Stimulated activated CD8-positive, alpha-beta memory T cell treated with anti-CD3 and anti-CD28 coated beads, Interleukin-15, amount 100 ng/mL, for 24 hours (primary cell): Measurements from ENCODE around the gene RSU1.

Experiments used
- DNase-seq: peaks from one replicate; pipeline ENCODE4 v3.0.0-alpha.2; 2020; ENCODE audit warnings: low read depth

The RSU1 gene

GRCh38 chr10:16674147-16674703 lies 143.0 kb downstream of the RSU1 start:
- no peak for DNase-seq

GRCh38 chr10:16673443-16673842 lies 143.8 kb downstream of the RSU1 start:
- no peak for DNase-seq

GRCh38 chr10:16663444-16663843 lies 153.8 kb downstream of the RSU1 start:
- no peak for DNase-seq

- DNase-seq, result no peak
Measured at GRCh38 chr10:16662923-16663322, 154.3 kb downstream of the RSU1 start.

- no peak for DNase-seq
Measured at GRCh38 chr10:16656895-16657294, 160.3 kb downstream of the RSU1 start.

GRCh38 chr10:16653224-16653623 lies 164.0 kb downstream of the RSU1 start:
- DNase-seq, result no peak

- no peak for DNase-seq
Measured at GRCh38 chr10:16652154-16652553, 165.1 kb downstream of the RSU1 start.

- no peak for DNase-seq
Measured at GRCh38 chr10:16649757-16650156, 167.5 kb downstream of the RSU1 start.

GRCh38 chr10:16648366-16648765 lies 168.9 kb downstream of the RSU1 start:
- DNase-seq, result no peak

- DNase-seq, result no peak
Measured at GRCh38 chr10:16646181-16647059, 170.8 kb downstream of the RSU1 start.

GRCh38 chr10:16644146-16644545 lies 173.1 kb downstream of the RSU1 start:
- DNase-seq, result no peak

- no peak for DNase-seq
Measured at GRCh38 chr10:16643502-16643901, 173.7 kb downstream of the RSU1 start.

- DNase-seq, result no peak
Measured at GRCh38 chr10:16640153-16640552, 177.1 kb downstream of the RSU1 start.

- DNase-seq, result no peak
Measured at GRCh38 chr10:16639471-16639870, 177.8 kb downstream of the RSU1 start.

GRCh38 chr10:16632996-16633395 lies 184.2 kb downstream of the RSU1 start:
- no peak for DNase-seq

- no peak for DNase-seq
Measured at GRCh38 chr10:16626697-16627096, 190.5 kb downstream of the RSU1 start.

- no peak for DNase-seq
Measured at GRCh38 chr10:16612981-16613355, 204.3 kb downstream of the RSU1 start.

- DNase-seq, result no peak
Measured at GRCh38 chr10:16612115-16612980, 204.9 kb downstream of the RSU1 start.

GRCh38 chr10:16611037-16611436 lies 206.2 kb downstream of the RSU1 start:
- DNase-seq, result no peak

- no peak for DNase-seq
Measured at GRCh38 chr10:16609211-16609610, 208.0 kb downstream of the RSU1 start.

GRCh38 chr10:16606923-16607322 lies 210.3 kb downstream of the RSU1 start:
- no peak for DNase-seq

GRCh38 chr10:16606421-16606820 lies 210.8 kb downstream of the RSU1 start:
- DNase-seq, result no peak

GRCh38 chr10:16603308-16603707 lies 213.9 kb downstream of the RSU1 start:
- DNase-seq, result no peak
